Measurements from ENCODE around the gene GRIK3. TPM values are rescaled to one million over a fixed set of nuclear protein-coding genes. Genes with fewer than 3 reads are reported as not detected.

The GRIK3 gene
- total RNA-seq, 2 experiments from 2014 or later = not detected

GRCh38 chr1:36876990-36877389, 157.3 kb downstream of the GRIK3 start:
- no peak for ATAC-seq
- ChIA-PET POLR2A (no interaction called here), CTCF (no interaction called here)
- no peaks in the 10 kb centered on the region for H3K4me1 Mint-ChIP-seq
- intact Hi-C loops (cut with DNase I, micrococcal nuclease) = no loop called here
- peaks cover 23% of the 10 kb centered on the region for H3K27me3 Mint-ChIP-seq
- DNase-seq = no peak
- no peaks in the 10 kb centered on the region for H3K9me3 Mint-ChIP-seq (ENCODE audit: low read depth)
- H3K36me3 Mint-ChIP-seq (ENCODE audit: low read depth) = no peaks in the 10 kb centered on the region
- no peak overlapping the region for H3K27ac Mint-ChIP-seq
- H3K4me3 Mint-ChIP-seq = no peak overlapping the region

- ChIA-PET CTCF (interaction anchor here (0.5 kb wide), 1 partner anchor 556 kb away, joined by 3 read pairs; no protein-coding TSS in a partner anchor), POLR2A (no interaction called here)
- no peak overlapping the region for H3K27ac Mint-ChIP-seq
- no peaks in the 10 kb centered on the region for H3K4me1 Mint-ChIP-seq
- H3K27me3 Mint-ChIP-seq = peaks cover 12% of the 10 kb centered on the region
- H3K36me3 Mint-ChIP-seq (ENCODE audit: low read depth) = no peaks in the 10 kb centered on the region
- no peaks in the 10 kb centered on the region for H3K9me3 Mint-ChIP-seq (ENCODE audit: low read depth)
- no peak for DNase-seq
- intact Hi-C loops (cut with DNase I, micrococcal nuclease) = no loop called here
- ATAC-seq = no peak
- H3K4me3 Mint-ChIP-seq = no peak overlapping the region
These were observed 159.8 kb downstream of the GRIK3 start for GRCh38 chr1:36874271-36875060.

- no peak overlapping the region for H3K4me3 Mint-ChIP-seq
- peaks cover 7% of the 10 kb centered on the region for H3K27me3 Mint-ChIP-seq
- no peaks in the 10 kb centered on the region for H3K4me1 Mint-ChIP-seq
- DNase-seq = no peak
- no peak for ATAC-seq
- intact Hi-C loops (cut with DNase I, micrococcal nuclease) = no loop called here
- H3K36me3 Mint-ChIP-seq (ENCODE audit: low read depth) = no peaks in the 10 kb centered on the region
- POLR2A ChIA-PET = no interaction called here
- no peak overlapping the region for H3K27ac Mint-ChIP-seq
- CTCF ChIA-PET = no interaction called here
- H3K9me3 Mint-ChIP-seq (ENCODE audit: low read depth) = no peaks in the 10 kb centered on the region
These were observed 161.5 kb downstream of the GRIK3 start for GRCh38 chr1:36872858-36873257.

GRCh38 chr1:36872126-36872754, 162.1 kb downstream of the GRIK3 start:
- H3K4me1 Mint-ChIP-seq = no peaks in the 10 kb centered on the region
- H3K27me3 Mint-ChIP-seq = peaks cover 4% of the 10 kb centered on the region
- intact Hi-C loops (cut with DNase I, micrococcal nuclease) = no loop called here
- no peaks in the 10 kb centered on the region for H3K9me3 Mint-ChIP-seq (ENCODE audit: low read depth)
- H3K27ac Mint-ChIP-seq = no peak overlapping the region
- no peaks in the 10 kb centered on the region for H3K36me3 Mint-ChIP-seq (ENCODE audit: low read depth)
- CTCF ChIA-PET = no interaction called here
- DNase-seq (no peak), ATAC-seq (no peak)
- POLR2A ChIA-PET = no interaction called here
- no peak overlapping the region for H3K4me3 Mint-ChIP-seq

- Mint-ChIP-seq H3K4me1 (no peaks in the 10 kb centered on the region), H3K36me3 (ENCODE audit: low read depth) (no peaks in the 10 kb centered on the region), H3K4me3 (no peak overlapping the region), H3K27ac (no peak overlapping the region), H3K27me3 (peaks cover 2% of the 10 kb centered on the region), H3K9me3 (ENCODE audit: low read depth) (no peaks in the 10 kb centered on the region)
- POLR2A ChIA-PET = no interaction called here
- CTCF ChIA-PET = no interaction called here
- ATAC-seq (no peak), DNase-seq (no peak)
- intact Hi-C loops (cut with DNase I, micrococcal nuclease) = no loop called here
These were observed 163.0 kb downstream of the GRIK3 start for GRCh38 chr1:36871146-36871971.

- no peak for ATAC-seq
- Mint-ChIP-seq H3K27ac (no peak overlapping the region), H3K4me1 (no peaks in the 10 kb centered on the region), H3K4me3 (no peak overlapping the region), H3K36me3 (ENCODE audit: low read depth) (no peaks in the 10 kb centered on the region), H3K27me3 (peaks cover under 1% of the 10 kb centered on the region), H3K9me3 (ENCODE audit: low read depth) (no peaks in the 10 kb centered on the region)
- POLR2A ChIA-PET = no interaction called here
- DNase-seq = no peak
- CTCF ChIA-PET = interaction anchor here (0.7 kb wide), 1 partner anchor 139 kb away, joined by 3 read pairs; no protein-coding TSS in a partner anchor
- intact Hi-C loops (cut with DNase I, micrococcal nuclease) = no loop called here
These were observed 164.5 kb downstream of the GRIK3 start for GRCh38 chr1:36869826-36870225.

GRCh38 chr1:36869054-36869453, 165.3 kb downstream of the GRIK3 start:
- DNase-seq (no peak), ATAC-seq (no peak)
- CTCF ChIA-PET = interaction anchor here (1.5 kb wide), 1 partner anchor 9 kb away, joined by 4 read pairs; no protein-coding TSS in a partner anchor
- intact Hi-C loops (cut with DNase I, micrococcal nuclease) = no loop called here
- no peaks in the 10 kb centered on the region for H3K4me1 Mint-ChIP-seq
- no peak overlapping the region for H3K27ac Mint-ChIP-seq
- no peaks in the 10 kb centered on the region for H3K27me3 Mint-ChIP-seq
- no peaks in the 10 kb centered on the region for H3K36me3 Mint-ChIP-seq (ENCODE audit: low read depth)
- H3K9me3 Mint-ChIP-seq (ENCODE audit: low read depth) = no peaks in the 10 kb centered on the region
- POLR2A ChIA-PET = no interaction called here
- no peak overlapping the region for H3K4me3 Mint-ChIP-seq

- no peaks in the 10 kb centered on the region for H3K4me1 Mint-ChIP-seq
- H3K27ac Mint-ChIP-seq = no peak overlapping the region
- intact Hi-C loops (cut with DNase I, micrococcal nuclease) = no loop called here
- H3K4me3 Mint-ChIP-seq = no peak overlapping the region
- H3K36me3 Mint-ChIP-seq (ENCODE audit: low read depth) = no peaks in the 10 kb centered on the region
- no peaks in the 10 kb centered on the region for H3K9me3 Mint-ChIP-seq (ENCODE audit: low read depth)
- POLR2A ChIA-PET = no interaction called here
- DNase-seq = no peak
- no peak for ATAC-seq
- H3K27me3 Mint-ChIP-seq = no peaks in the 10 kb centered on the region
- CTCF ChIA-PET = no interaction called here
These were observed 166.7 kb downstream of the GRIK3 start for GRCh38 chr1:36867575-36867974.

- ChIA-PET CTCF (no interaction called here), POLR2A (no interaction called here)
- H3K4me1 Mint-ChIP-seq = no peaks in the 10 kb centered on the region
- ATAC-seq (no peak), DNase-seq (no peak)
- no peaks in the 10 kb centered on the region for H3K36me3 Mint-ChIP-seq (ENCODE audit: low read depth)
- no peaks in the 10 kb centered on the region for H3K27me3 Mint-ChIP-seq
- intact Hi-C loops (cut with DNase I, micrococcal nuclease) = no loop called here
- no peaks in the 10 kb centered on the region for H3K9me3 Mint-ChIP-seq (ENCODE audit: low read depth)
- no peak overlapping the region for H3K27ac Mint-ChIP-seq
- H3K4me3 Mint-ChIP-seq = no peak overlapping the region
These were observed 168.0 kb downstream of the GRIK3 start for GRCh38 chr1:36866169-36866814.

GRCh38 chr1:36865602-36865900, 168.8 kb downstream of the GRIK3 start:
- Mint-ChIP-seq H3K27me3 (no peaks in the 10 kb centered on the region), H3K36me3 (ENCODE audit: low read depth) (no peaks in the 10 kb centered on the region), H3K27ac (no peak overlapping the region), H3K4me1 (no peaks in the 10 kb centered on the region), H3K9me3 (ENCODE audit: low read depth) (no peaks in the 10 kb centered on the region), H3K4me3 (no peak overlapping the region)
- ChIA-PET POLR2A (no interaction called here), CTCF (no interaction called here)
- ATAC-seq (no peak), DNase-seq (no peak)
- intact Hi-C loops (cut with DNase I, micrococcal nuclease) = no loop called here

GRCh38 chr1:36864823-36865601, 169.3 kb downstream of the GRIK3 start:
- no peak overlapping the region for H3K4me3 Mint-ChIP-seq
- no peaks in the 10 kb centered on the region for H3K27me3 Mint-ChIP-seq
- no peaks in the 10 kb centered on the region for H3K9me3 Mint-ChIP-seq (ENCODE audit: low read depth)
- ATAC-seq (no peak), DNase-seq (no peak)
- ChIA-PET POLR2A (no interaction called here), CTCF (interaction anchor here (0.5 to 2.4 kb wide), 3 partner anchors 9 to 384 kb away, joined by 4 to 12 read pairs (median 9); no protein-coding TSS in a partner anchor)
- H3K36me3 Mint-ChIP-seq (ENCODE audit: low read depth) = no peaks in the 10 kb centered on the region
- intact Hi-C loops (cut with DNase I, micrococcal nuclease) = no loop called here
- H3K27ac Mint-ChIP-seq = no peak overlapping the region
- H3K4me1 Mint-ChIP-seq = no peaks in the 10 kb centered on the region
